ENCODE results near the gene GREB1.

DNA sequence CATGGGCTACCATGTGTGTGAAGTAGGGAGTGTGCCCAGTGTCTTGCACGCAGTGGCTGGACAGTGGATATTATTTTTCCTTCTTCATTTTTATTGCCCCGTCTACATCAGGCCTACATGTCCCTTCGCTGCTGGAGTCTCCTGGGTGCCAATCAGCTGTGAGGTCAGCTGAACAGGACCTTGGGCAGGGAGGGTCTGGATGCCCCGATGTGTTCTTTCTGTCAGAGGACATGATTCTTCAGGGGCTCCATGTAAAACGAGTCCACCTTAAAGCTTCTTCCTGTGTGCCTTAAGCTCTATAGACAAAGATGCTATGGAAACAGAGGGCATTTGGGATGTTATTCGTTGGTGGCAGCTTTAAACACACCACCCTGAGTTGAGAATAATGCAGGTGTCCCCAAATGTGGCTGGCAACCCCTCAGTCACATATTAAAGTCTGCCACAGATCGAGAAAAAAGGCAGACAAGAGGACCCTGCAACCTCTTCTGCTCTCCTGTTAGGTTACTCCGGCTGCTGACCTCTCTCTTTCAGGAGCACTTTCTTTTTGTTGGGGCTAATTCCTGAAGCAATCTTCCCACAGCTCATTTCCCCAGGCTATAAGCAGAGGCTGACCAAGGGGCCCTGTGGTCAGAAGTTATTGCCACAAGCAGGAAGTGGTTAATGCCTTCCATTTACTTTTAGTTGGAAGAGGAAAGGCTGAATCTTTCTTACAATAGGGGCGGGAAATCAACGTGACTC is 20.0 kb downstream of the GREB1 start:
- TF ChIP-seq, protein P1, sequence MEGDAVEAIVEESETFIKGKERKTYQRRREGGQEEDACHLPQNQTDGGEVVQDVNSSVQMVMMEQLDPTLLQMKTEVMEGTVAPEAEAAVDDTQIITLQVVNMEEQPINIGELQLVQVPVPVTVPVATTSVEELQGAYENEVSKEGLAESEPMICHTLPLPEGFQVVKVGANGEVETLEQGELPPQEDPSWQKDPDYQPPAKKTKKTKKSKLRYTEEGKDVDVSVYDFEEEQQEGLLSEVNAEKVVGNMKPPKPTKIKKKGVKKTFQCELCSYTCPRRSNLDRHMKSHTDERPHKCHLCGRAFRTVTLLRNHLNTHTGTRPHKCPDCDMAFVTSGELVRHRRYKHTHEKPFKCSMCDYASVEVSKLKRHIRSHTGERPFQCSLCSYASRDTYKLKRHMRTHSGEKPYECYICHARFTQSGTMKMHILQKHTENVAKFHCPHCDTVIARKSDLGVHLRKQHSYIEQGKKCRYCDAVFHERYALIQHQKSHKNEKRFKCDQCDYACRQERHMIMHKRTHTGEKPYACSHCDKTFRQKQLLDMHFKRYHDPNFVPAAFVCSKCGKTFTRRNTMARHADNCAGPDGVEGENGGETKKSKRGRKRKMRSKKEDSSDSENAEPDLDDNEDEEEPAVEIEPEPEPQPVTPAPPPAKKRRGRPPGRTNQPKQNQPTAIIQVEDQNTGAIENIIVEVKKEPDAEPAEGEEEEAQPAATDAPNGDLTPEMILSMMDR (IDR thresholded peaks at IDR 0.05) = no peak
- no peak for TF ChIP-seq POLR2AphosphoS5 (IDR thresholded peaks at IDR 0.05)
